GM18858 (cell line): ENCODE data around the gene NFE2L2.
A peak's percentile ranks its signal among the peaks of the same experiment; 100 is the strongest.
"Not testable (repeated sequence)": the region's sequence is repeated elsewhere in the genome, so short reads cannot be mapped to it uniquely, and the experiment has no call there.

Source experiments
- ATAC-seq: cut with Tn5 transposase; IDR thresholded peaks from one replicate; pipeline ENCODE4 v1.9.1; 2021; ENCODE audit not compliant: unreplicated experiment

The NFE2L2 gene

GRCh38 chr2:177281400-177282180 is 17.1 kb upstream of the NFE2L2 start:
- peak; percentile 58 for ATAC-seq

GRCh38 chr2:177279847-177280246 is 15.3 kb upstream of the NFE2L2 start:
- no peak for ATAC-seq

- no peak for ATAC-seq
Observed at GRCh38 chr2:177275743-177276055, 11.2 kb upstream of the NFE2L2 start.

GRCh38 chr2:177275040-177275742 is 10.7 kb upstream of the NFE2L2 start:
- ATAC-seq = no peak

- ATAC-seq = no peak
Observed at GRCh38 chr2:177273408-177273807, 8.9 kb upstream of the NFE2L2 start.

- no peak for ATAC-seq
Observed at GRCh38 chr2:177272765-177273164, 8.2 kb upstream of the NFE2L2 start.

GRCh38 chr2:177271981-177272666 is 7.6 kb upstream of the NFE2L2 start:
- ATAC-seq = no peak

GRCh38 chr2:177270531-177270930 is 6.0 kb upstream of the NFE2L2 start:
- ATAC-seq = no peak

- ATAC-seq = no peak
Observed at GRCh38 chr2:177268901-177269300, 4.4 kb upstream of the NFE2L2 start.

GRCh38 chr2:177268187-177268871 is 3.8 kb upstream of the NFE2L2 start:
- no peak for ATAC-seq

- ATAC-seq = not testable (repeated sequence)
Observed at GRCh38 chr2:177266955-177267354, 2.4 kb upstream of the NFE2L2 start.

- no peak for ATAC-seq
Observed at GRCh38 chr2:177265824-177266817, 1.6 kb upstream of the NFE2L2 start.

GRCh38 chr2:177264209-177264692 is 276 bp downstream of the NFE2L2 start:
- peak; percentile 8 for ATAC-seq

- peak; percentile 29 for ATAC-seq
Observed at GRCh38 chr2:177263451-177264208, 897 bp downstream of the NFE2L2 start.

GRCh38 chr2:177262958-177263450 is 1.5 kb downstream of the NFE2L2 start:
- ATAC-seq = no peak

- ATAC-seq = no peak
Observed at GRCh38 chr2:177262092-177262491, 2.4 kb downstream of the NFE2L2 start.

GRCh38 chr2:177261116-177262060 is 3.1 kb downstream of the NFE2L2 start:
- no peak for ATAC-seq

GRCh38 chr2:177260379-177260778 is 4.1 kb downstream of the NFE2L2 start:
- ATAC-seq = no peak
